DMS114 treated with DMSO at 0.1 percent for 48 hours (cell line): ENCODE measurements around the gene ADGRD1.

ENCODE experiments used
- DNase-seq: peaks from one replicate; lab custom pipeline; 2025; ENCODE audit not compliant: unreplicated experiment; lab: John Stamatoyannopoulos, UW

The ADGRD1 gene

DNA sequence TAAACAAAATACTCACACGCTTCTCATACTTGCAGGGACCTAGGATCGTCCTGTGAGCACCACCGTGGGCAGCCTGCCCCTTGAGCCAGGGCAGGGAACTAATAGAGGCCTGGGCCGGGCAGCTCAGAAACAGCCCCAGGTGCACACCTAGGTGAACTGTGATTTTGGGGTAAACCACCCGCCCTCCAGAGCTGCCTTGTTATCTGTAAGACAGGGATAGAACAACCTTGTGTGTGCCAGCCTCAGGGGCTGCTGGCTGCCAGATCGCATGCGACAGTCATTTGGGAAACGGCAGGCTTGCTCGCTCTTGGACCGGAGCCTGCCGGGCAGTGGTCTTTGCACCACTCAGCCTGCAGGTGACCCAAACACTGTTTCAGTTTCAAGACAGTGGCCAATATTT, 86.8 kb downstream of the ADGRD1 start:
- DNase-seq = no peak

DNA sequence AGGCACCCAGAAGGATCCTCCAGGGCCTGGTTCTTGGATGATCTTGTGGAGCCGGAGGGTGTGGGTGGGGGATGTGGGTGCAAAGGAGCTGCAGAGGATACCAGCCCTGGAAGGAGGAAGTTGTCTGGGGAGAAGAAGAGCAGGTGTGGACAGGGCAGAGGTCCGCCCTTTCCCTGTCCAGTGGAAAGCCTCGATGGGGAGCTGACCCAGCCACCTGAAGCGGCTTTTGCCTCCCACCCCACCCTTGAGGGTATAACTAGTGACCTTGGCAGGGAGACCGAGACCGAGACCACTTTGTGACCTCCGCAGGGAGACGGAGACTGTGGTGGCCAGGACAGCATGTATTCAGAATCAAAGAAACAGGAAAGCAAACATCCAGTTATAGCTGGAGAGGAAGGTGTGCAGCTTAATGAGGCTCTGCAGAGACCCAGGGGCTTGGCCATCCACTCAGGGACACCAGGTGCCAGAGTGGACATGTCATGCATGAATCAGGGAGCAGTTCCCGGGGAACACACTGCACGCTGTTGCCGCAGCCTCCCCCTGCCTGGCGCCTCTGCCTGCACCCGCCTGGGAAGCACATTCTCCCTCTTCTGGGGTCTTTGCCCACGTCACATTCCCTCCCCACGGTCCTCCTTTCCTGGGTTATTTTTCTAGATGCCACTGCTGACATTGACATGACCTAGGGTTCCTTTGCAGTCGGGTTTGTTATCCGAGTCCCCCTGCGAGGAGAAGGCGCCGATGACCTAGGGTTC, 87.7 kb downstream of the ADGRD1 start:
- DNase-seq = no peak

DNA sequence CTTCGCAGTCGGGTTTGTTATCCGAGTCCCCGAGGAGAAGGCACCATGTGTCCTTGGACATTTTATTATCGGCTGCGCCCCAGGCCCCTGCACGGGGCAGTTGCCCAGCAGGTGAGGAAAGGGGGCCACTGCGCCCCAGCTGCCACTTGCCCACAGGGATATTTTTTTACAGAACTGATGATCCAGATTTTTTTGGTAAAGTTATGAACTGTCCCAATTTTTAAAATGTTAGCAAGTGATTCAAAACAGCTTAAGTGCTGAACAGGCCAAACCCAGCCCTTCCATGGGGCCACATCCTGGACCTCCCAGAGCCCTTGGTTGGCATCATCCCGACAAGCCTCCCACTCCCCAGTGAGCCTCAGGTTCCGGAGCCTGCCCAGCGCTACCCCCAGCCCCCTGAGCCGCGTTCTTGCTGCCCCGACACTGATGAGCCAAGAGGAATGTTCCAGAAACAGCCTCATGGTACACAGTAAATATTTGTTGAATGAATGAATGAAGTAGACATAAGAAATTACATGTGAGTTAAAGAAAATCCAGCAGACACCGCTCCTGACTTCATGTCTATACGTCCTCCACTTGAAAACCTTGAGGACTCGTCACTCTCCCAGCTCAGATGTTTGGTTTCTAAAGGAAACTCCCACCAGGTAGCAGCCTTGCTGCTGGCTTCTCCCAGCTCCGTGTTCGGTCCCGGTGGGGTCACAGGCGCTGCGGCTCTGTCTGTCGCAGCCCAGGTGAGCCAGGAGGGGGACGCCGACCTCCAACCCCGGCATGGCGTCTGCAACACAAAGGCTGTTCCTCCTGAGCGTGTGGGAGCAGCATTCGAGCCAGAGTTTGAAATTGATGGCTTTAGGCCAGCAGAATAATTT, 88.5 kb downstream of the ADGRD1 start:
- DNase-seq = no peak

DNA sequence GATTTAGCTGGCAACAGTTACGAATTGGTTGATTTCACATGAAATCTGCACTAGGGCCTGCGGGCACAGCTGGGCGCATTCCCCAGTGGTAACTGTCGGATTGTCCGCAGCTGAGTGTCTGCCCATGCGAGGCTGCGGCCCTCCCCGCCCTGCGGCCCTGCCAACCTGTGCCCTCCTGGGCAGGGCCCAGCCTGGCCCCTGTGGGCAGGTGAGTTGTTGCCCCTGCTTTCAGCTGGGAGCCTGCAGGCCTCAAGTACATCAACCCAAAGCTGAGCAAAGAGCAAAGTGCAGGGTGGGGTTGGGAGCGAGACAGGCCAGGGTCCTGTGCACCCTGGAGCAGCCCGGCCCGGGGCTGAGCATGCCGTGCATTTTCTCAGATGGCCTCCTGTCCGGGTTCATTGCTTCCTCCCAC, 89.1 kb downstream of the ADGRD1 start:
- no peak for DNase-seq

DNA sequence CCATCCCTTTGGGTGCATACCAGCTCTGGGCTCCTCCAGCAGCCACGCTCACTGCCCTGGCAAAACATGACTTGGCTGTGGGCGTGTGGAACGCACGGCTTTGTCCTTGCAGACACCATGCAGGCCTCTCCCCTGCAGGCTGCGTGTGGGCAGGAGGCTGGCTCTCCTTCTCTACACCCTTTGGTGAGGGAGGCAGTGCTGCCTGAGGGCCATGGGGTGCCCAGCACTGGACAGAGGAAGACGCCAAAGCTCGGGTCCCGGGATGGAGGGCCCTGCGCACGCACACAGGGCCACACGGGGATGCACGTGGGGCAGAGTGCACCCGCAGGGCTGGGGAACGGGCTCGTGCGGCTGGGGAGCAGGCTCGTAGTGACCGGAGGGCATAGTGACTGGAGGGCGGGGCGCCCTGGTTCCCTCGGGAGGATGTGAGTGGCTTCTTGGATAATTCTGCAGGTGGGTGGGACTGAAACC, 89.7 kb downstream of the ADGRD1 start:
- DNase-seq = no peak

DNA sequence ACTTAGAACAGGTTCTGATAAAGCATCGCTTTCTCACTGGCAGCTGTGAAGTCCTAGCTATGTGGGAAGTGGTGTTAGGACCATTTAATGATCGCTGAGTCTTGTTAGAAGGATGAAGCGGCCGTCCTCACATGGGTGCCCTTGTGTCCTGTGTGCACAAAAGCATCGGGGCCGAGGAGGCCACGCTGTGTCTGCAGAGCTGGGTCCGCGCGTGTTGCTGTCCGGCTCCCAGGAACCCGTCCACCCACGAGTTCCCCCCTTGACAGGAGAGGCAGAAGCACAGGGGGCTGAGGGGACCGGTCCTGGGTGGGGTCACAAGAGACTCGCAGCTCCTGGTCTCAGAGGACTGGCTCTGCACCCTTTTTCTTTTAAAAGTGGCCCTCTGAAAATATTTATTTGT, 90.4 kb downstream of the ADGRD1 start:
- no peak for DNase-seq

DNA sequence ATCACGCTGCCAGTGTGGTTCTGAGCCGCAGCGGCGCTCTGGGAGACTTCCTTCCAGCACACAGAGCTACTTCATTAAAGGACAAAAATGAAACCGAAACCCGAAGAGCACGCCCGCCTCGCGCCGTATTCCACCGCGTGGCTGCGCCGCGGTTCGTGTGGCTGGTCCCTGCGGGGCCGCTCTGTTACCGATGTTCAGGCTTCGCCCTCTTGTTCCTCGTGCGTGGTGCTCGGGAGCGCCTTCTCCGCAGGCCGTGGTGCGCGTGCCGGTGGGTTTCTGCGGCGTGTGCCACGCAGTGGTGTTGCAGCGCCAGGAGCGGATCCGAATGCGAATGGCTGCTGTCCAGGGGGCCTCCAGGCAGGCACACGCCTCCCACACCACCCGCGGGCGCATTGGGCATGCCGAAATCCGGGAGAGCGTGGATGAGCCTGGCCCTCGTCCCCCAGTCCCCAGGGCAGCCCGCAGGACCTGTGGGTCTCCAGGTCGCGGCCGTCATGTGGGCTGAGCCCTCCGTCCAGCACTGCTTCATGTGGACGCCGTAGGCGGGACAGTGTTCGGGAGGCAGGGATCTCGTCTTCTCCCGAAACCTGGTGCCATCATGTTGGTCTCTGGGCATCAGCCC, 91.2 kb downstream of the ADGRD1 start:
- no peak for DNase-seq

DNA sequence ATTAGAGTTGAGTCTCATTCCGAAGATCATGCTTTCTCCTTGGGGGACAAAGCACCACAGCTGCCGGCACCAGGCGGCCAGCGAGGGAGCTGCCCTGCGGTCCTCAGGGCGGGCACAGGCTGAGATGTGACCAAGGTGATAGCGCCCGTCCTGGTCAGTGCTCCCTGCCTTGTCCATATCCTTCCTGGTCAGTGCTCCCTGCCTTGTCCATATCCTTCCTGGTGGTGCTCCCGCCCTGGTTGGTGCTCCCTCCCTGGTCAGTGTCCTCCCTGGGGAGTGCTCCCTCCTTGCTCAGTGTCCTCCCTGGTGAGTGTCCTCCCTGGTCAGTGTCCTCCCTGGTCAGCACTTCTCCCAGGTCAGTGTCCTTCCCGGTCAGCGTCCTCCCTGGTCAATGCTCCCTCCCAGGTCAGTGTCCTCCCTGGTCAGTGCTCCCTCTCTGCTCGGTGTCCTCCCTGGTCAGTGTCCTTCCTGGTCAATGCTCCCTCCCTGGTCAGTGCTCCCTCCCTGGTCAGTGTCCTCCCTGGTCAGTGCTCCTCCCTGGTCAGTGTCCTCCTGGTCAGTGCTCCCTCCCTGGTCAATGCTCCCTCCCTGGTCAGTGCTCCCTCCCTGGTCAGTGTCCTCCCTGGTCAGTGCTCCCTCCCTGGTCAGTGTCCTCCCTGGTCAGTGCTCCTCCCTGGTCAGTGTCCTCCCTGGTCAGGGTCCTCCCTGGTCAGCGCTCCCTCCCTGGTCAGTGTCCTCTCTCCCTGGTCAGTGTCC, 92.2 kb downstream of the ADGRD1 start:
- no peak for DNase-seq

DNA sequence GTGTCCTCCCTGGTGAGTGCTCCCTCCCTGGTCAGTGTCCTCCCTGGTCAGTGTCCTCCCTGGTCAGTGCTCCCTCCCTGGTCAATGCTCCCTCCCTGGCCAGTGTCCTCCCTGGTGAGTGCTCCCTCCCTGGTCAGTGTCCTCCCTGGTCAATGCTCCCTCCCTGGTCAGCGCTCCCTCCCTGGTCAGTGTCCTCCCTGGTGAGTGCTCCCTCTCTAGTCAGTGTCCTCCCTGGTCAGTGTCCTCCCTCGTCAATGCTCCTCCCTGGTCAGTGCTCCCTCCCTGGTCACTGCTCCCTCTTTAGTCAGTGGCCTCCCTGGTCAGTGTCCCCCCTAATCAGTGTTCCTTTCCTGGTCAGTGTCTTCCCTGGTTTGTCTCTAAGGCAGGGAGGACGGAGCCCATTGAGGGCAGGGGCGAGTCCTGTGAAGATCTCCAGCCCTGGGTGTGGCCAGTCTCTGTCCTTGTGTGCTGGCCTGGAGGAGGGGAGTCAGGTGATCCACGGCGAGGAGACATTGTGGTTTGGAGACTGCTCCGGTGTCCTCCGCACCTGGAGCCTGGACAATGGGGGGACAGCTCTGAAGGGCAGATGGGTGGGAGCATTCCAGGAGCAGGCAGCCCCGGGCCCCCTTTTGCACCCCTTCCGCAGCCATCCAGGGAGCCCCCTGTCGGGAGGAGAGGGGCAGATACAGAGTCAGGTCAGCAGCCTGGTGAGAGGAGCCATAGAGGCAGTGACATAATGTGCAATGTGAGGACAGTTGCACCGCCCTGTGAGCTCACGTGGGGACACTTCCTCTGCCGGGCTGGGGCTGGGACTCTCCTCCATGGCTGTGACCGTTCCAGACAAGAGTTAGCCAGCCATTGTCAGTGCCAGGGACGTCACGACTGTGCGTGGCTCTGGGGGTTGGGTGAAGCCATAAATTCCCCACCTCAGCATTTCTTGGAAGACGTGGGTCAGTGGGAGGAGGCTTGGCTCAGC, 93.4 kb downstream of the ADGRD1 start:
- DNase-seq = no peak

DNA sequence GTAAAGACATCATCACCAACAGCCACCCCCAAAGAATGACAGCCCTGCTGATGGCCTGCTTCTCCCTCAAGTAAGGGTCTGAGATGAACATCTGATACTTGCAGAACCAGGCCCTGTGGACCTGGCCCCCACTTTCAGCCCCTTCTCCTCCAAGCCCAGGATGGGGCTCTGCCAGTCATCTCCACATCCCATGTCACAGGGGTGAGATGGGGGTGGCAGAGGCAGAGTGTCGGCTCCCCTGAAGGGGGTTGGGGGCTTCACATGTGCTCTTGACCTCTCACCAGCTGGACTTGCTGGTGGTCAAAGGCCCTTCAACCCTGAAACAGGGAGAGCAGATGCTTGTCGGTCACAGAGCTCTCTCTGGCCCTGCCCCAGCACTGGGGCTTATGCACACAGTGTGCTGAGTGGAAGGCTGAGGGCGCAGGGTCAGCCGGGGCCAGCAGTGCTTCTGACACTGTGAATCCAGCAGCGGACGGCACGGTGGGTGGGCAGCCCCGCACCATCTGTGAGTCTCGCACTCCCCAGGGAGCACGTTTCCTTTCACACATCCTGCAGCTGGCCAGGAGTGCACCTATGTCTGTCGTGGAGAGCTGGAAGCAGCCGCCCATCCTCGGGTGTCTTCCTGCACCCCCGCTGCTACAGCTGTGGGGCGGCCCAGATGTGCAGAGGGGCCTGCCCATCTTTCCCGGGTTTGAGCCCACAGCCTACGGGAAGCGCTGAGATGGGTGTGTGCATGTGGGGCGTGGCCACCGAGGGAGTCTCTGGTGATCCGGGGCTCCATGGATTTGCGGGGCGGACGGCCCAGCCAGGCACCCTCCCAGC, 94.3 kb downstream of the ADGRD1 start:
- DNase-seq = no peak

DNA sequence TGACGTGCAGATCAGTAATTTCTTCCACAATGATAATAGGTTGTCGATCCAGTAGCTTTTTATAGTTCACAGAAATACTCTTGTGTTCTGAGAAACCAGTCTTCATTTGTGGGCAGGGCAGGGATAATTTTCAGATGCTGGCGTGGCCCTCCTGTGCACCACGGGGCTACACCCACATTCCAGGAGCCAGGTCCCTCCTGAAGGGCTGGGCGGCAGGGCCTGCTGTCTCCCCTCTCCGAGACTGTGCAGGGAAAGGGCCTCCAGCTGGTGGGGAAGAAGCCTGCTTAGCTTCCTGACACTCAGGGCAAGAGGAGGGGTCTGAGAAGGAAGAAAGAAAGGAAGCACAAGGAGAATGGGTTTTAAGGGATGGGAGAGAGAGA, 94.9 kb downstream of the ADGRD1 start:
- no peak for DNase-seq

DNA sequence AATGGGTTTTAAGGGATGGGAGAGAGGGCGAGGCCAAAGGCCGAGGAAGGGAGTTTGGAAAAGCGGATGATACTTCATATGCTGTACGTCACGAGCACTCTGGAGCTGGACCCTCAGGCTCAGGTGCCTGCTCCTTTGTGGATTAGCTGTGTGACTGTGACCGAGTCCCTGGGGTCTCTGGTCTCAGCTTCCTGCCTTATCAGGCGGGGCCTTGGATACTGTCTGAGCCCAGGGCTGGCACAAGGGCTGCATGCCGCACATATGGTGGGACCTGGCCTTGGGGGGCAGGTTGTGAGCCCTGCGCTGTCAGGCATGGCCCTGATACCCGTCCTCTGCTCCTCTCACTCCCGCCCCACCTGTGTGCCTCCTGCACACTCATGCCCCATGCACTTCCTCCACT, 95.3 kb downstream of the ADGRD1 start:
- no peak for DNase-seq

DNA sequence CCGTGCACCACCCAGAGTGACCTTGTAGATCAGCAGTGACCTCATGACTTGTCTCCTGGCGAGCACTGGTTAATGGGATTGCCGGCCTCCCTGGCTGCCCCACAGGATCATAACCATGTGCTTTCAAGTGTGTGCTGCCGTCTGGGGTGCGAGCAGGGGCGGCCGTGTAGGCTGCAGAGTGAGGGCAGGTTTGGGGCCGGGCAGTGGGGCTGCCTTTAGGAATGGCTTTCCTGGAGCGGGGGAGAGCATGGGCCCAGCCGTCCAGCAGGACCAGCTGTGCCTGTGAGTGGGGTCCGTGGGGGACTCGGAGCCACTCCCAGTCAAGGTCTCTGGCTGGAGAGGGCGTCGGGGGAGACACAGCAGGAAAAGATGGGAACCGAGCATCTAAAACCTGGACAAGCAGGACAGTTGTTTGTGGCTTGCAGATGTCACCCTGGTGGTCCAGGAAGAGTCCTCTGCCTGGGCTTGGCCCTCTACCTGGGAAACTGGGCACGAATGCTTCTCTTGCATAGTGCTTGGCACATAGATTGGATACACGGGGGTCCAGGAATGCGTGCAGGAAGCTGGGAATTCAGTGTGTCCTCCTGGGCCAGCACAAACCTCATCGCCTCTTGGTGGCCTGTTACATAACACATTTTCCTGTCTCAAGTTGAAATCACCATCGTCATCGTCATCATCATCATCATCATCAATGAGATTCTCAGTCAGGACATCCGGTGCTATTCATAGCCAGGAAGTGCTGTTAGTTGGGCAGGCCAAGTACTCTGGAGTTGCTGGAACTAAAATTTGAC, 96.0 kb downstream of the ADGRD1 start:
- DNase-seq = no peak

DNA sequence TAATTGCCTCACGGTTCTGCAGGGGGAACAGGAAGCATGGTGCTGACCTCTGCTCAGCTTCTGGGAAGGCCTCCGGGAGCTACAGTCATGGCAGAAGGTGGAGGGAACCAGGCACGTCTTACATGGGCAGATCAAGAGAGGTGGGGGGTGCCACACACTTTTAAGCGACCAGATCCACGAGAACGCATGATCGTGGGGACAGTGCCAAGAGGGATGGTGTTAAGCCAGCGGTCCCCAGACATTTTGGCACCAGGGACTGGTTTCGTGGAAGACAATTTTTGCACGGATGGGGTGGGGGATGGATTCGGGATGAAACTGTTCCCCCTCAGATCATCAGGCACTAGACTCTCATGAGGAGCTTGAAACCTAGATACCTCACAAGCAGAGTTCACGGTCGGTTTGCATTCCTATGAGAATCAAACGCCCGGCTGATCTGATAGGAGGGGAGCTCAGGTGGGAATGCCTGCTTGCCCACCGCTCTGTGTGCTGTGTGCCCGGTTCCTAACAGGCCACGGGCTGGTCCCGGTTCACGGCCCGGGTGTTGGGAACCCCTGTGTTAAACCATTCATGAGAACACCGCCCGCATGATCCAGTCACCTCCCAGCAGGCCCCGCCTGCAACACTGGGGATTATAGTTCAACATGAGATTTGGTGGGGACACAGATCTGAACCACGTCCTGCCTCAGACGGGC, 96.9 kb downstream of the ADGRD1 start:
- no peak for DNase-seq

DNA sequence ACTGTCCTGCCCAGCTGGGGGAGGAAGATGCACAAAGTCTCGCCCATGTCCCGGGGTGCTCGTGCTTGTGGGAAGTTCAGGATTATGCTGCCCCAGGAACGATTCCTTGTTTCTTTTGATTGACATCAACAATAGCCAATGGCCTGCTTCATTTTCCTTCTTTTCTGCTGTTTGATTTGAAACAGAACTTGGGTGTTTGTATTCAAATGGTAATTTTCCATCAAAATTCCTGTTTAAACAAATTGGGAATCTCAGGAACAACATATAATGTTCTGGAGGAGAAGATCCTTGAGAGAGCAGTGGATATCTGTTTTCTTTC, 97.4 kb downstream of the ADGRD1 start:
- no peak for DNase-seq

DNA sequence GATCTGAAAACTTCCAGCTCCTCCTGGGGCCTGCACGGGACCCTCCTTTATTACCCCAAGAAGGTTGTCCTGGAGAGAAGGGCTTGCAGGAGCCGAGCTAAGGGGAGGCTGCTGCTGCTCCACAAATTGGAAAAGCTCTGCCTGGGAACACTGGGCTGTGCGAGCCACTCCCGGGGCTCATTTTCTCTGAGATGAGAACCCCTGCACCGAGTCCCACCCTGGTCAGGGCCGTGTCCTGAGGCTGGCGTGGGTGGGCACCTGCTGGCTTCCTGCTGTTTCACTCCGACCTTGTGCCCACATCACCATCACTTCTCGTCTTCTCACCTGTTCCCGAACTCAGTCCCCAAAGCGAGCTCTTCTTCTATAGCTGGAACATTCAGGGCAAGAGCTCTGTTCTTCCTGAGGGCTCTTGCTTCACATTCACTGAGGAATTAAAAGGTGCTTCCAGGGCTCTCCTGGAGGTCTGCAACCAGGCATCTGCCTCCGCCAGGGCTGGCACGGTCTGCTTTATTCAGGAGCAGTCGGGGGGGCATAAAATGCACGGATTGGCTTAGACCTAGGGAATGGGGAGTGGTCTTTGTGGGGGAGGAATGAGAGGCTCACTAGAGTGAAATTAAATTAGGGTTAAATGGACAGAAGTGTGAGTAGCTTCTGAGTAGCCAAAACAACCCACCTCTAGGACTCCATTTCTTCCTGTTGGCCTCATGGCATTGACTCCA, 98.5 kb downstream of the ADGRD1 start:
- DNase-seq = no peak

DNA sequence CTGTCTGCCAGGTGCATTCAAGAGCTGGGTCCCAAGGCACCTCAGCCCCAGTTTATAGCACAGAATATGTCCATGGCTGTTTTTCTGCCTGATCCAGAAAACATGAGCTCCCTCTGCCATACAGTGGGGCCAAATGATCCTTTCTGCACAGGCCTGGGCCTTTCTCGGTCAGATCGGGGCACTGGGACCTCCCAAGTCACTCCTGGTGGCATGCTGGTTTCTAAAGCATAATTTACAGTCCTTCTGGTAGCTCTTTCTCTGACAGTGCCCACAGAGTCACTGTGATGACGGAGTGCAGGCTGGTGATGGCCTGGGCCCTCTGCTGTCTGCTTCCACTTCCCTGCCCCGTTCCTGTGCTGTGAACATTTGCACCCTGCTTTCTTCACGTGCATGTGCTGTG, 99.2 kb downstream of the ADGRD1 start:
- DNase-seq = no peak
